ENCODE data around the gene APOBEC3A. TPM values are rescaled to one million over a fixed set of nuclear protein-coding genes. Genes with fewer than 3 reads are reported as not detected.

The APOBEC3A gene
- total RNA-seq, 1 donor from 2014 or later: not detected

- DNase-seq (ENCODE audit: low spot score): no peak
- peaks cover 4% of the 10 kb centered on the region for H3K36me3 Mint-ChIP-seq (ENCODE audit: low read depth, unreplicated experiment)
- peaks cover 4% of the 10 kb centered on the region for H3K27me3 Mint-ChIP-seq (ENCODE audit: unreplicated experiment)
- H3K4me1 Mint-ChIP-seq (ENCODE audit: unreplicated experiment): peaks cover 3% of the 10 kb centered on the region
- H3K9me3 Mint-ChIP-seq (ENCODE audit: unreplicated experiment): no peaks in the 10 kb centered on the region
- TF ChIP-seq CTCF (IDR thresholded peaks at IDR 0.05; ENCODE audit: unreplicated experiment): no peak
- H3K4me3 Mint-ChIP-seq (ENCODE audit: unreplicated experiment): no peak overlapping the region
- H3K27ac Mint-ChIP-seq (ENCODE audit: unreplicated experiment): no peak overlapping the region
Observed at GRCh38 chr22:38953577-38954413, 3.6 kb upstream of the APOBEC3A start.

GRCh38 chr22:38954414-38955043 lies 2.9 kb upstream of the APOBEC3A start:
- peaks cover 3% of the 10 kb centered on the region for H3K4me1 Mint-ChIP-seq (ENCODE audit: unreplicated experiment)
- H3K9me3 Mint-ChIP-seq (ENCODE audit: unreplicated experiment): no peaks in the 10 kb centered on the region
- no peak for TF ChIP-seq CTCF (IDR thresholded peaks at IDR 0.05; ENCODE audit: unreplicated experiment)
- peaks cover 4% of the 10 kb centered on the region for H3K36me3 Mint-ChIP-seq (ENCODE audit: low read depth, unreplicated experiment)
- H3K4me3 Mint-ChIP-seq (ENCODE audit: unreplicated experiment): no peak overlapping the region
- H3K27ac Mint-ChIP-seq (ENCODE audit: unreplicated experiment): no peak overlapping the region
- DNase-seq (ENCODE audit: low spot score): no peak
- peaks cover 4% of the 10 kb centered on the region for H3K27me3 Mint-ChIP-seq (ENCODE audit: unreplicated experiment)

GRCh38 chr22:38955250-38955905 lies 2.0 kb upstream of the APOBEC3A start:
- Mint-ChIP-seq H3K9me3 (ENCODE audit: unreplicated experiment) (no peaks in the 10 kb centered on the region), H3K4me1 (ENCODE audit: unreplicated experiment) (peaks cover 3% of the 10 kb centered on the region), H3K27me3 (ENCODE audit: unreplicated experiment) (peaks cover 4% of the 10 kb centered on the region), H3K36me3 (ENCODE audit: low read depth, unreplicated experiment) (peaks cover 4% of the 10 kb centered on the region), H3K4me3 (ENCODE audit: unreplicated experiment) (no peak overlapping the region), H3K27ac (ENCODE audit: unreplicated experiment) (no peak overlapping the region)
- no peak for TF ChIP-seq CTCF (IDR thresholded peaks at IDR 0.05; ENCODE audit: unreplicated experiment)
- no peak for DNase-seq (ENCODE audit: low spot score)

- Mint-ChIP-seq H3K4me1 (ENCODE audit: unreplicated experiment) (peaks cover 3% of the 10 kb centered on the region), H3K9me3 (ENCODE audit: unreplicated experiment) (no peaks in the 10 kb centered on the region), H3K27me3 (ENCODE audit: unreplicated experiment) (peaks cover 3% of the 10 kb centered on the region), H3K27ac (ENCODE audit: unreplicated experiment) (no peak overlapping the region), H3K4me3 (ENCODE audit: unreplicated experiment) (no peak overlapping the region), H3K36me3 (ENCODE audit: low read depth, unreplicated experiment) (peaks cover 4% of the 10 kb centered on the region)
- TF ChIP-seq CTCF (IDR thresholded peaks at IDR 0.05; ENCODE audit: unreplicated experiment): no peak
- no peak for DNase-seq (ENCODE audit: low spot score)
Observed at GRCh38 chr22:38955926-38956325, 1.5 kb upstream of the APOBEC3A start.

All from endothelial cell (in vitro differentiated cells).